Stimulated activated memory B cell treated with anti-CD40 and anti-IgM and Interleukin-4, amounts not matched to agents 10 μg/mL and 1 μg/mL and 100 μg/mL, for 72 hours (primary cell): ENCODE results near the gene MRPL4.

Source experiments
- ATAC-seq: fragments of 150-1000 bp; cut with Tn5 transposase; 2 replicates; pipeline ENCODE4 v1.10.0; 2021
- H3K27ac Mint-ChIP-seq: one replicate; pipeline ENCODE4 v1.8.0; 2022; ENCODE audit warnings: mild to moderate bottlenecking, mixed read lengths
- H3K27me3 Mint-ChIP-seq: one replicate; pipeline ENCODE4 v1.8.0; 2022; ENCODE audit warnings: mixed read lengths
- H3K36me3 Mint-ChIP-seq: one replicate; pipeline ENCODE4 v1.8.0; 2022; ENCODE audit warnings: mixed read lengths
- H3K4me1 Mint-ChIP-seq: one replicate; pipeline ENCODE4 v1.8.0; 2022; ENCODE audit warnings: mixed read lengths
- H3K4me3 Mint-ChIP-seq: one replicate; pipeline ENCODE4 v1.8.0; 2022; ENCODE audit warnings: mild to moderate bottlenecking, moderate library complexity, mixed read lengths
- H3K9me3 Mint-ChIP-seq: one replicate; pipeline ENCODE4 v1.8.0; 2022; ENCODE audit warnings: mixed read lengths

The MRPL4 gene

GRCh38 chr19:10243606-10244005 lies 8.4 kb upstream of the MRPL4 start:
- Mint-ChIP-seq H3K36me3 (no peaks in the 10 kb centered on the region), H3K27me3 (no peaks in the 10 kb centered on the region), H3K4me1 (peaks cover 67% of the 10 kb centered on the region), H3K4me3 (no peak overlapping the region), H3K9me3 (no peaks in the 10 kb centered on the region), H3K27ac (no peak overlapping the region)
- no peak for ATAC-seq

- H3K4me1 Mint-ChIP-seq, result peaks cover 58% of the 10 kb centered on the region
- no peak overlapping the region for H3K4me3 Mint-ChIP-seq
- peak overlapping the region; percentile 47 for H3K27ac Mint-ChIP-seq
- peak; percentile 89 for ATAC-seq
- H3K27me3 Mint-ChIP-seq, result no peaks in the 10 kb centered on the region
- H3K9me3 Mint-ChIP-seq, result no peaks in the 10 kb centered on the region
- H3K36me3 Mint-ChIP-seq, result no peaks in the 10 kb centered on the region
Observed at GRCh38 chr19:10245189-10245939, 6.7 kb upstream of the MRPL4 start.

- H3K4me3 Mint-ChIP-seq, result no peak overlapping the region
- peak overlapping the region; percentile 47 for H3K27ac Mint-ChIP-seq
- peaks cover 57% of the 10 kb centered on the region for H3K4me1 Mint-ChIP-seq
- ATAC-seq, result no peak
- H3K9me3 Mint-ChIP-seq, result no peaks in the 10 kb centered on the region
- H3K36me3 Mint-ChIP-seq, result no peaks in the 10 kb centered on the region
- no peaks in the 10 kb centered on the region for H3K27me3 Mint-ChIP-seq
Observed at GRCh38 chr19:10246511-10246910, 5.5 kb upstream of the MRPL4 start.

GRCh38 chr19:10252707-10253106 lies 693 bp downstream of the MRPL4 start:
- Mint-ChIP-seq H3K36me3 (peaks cover 40% of the 10 kb centered on the region), H3K27ac (peak overlapping the region; percentile 98), H3K9me3 (no peaks in the 10 kb centered on the region), H3K4me3 (peak overlapping the region; percentile 99), H3K27me3 (no peaks in the 10 kb centered on the region), H3K4me1 (peaks cover 47% of the 10 kb centered on the region)
- ATAC-seq, result no peak

- Mint-ChIP-seq H3K4me1 (peaks cover 49% of the 10 kb centered on the region), H3K9me3 (no peaks in the 10 kb centered on the region), H3K4me3 (no peak overlapping the region), H3K27me3 (no peaks in the 10 kb centered on the region), H3K36me3 (peaks cover 46% of the 10 kb centered on the region), H3K27ac (no peak overlapping the region)
- ATAC-seq, result no peak
Observed at GRCh38 chr19:10254244-10254643, 2.2 kb downstream of the MRPL4 start.

- Mint-ChIP-seq H3K4me3 (no peak overlapping the region), H3K27me3 (no peaks in the 10 kb centered on the region), H3K9me3 (no peaks in the 10 kb centered on the region), H3K27ac (no peak overlapping the region), H3K36me3 (peaks cover 46% of the 10 kb centered on the region), H3K4me1 (peaks cover 53% of the 10 kb centered on the region)
- no peak for ATAC-seq
Observed at GRCh38 chr19:10255358-10255757, 3.3 kb downstream of the MRPL4 start.

GRCh38 chr19:10256551-10256950 lies 4.5 kb downstream of the MRPL4 start:
- Mint-ChIP-seq H3K9me3 (no peaks in the 10 kb centered on the region), H3K27me3 (no peaks in the 10 kb centered on the region), H3K4me1 (peaks cover 46% of the 10 kb centered on the region), H3K4me3 (no peak overlapping the region), H3K36me3 (peaks cover 46% of the 10 kb centered on the region), H3K27ac (no peak overlapping the region)
- ATAC-seq, result no peak

GRCh38 chr19:10256970-10257615 lies 5.1 kb downstream of the MRPL4 start:
- Mint-ChIP-seq H3K9me3 (no peaks in the 10 kb centered on the region), H3K4me3 (no peak overlapping the region), H3K27me3 (no peaks in the 10 kb centered on the region), H3K36me3 (peaks cover 46% of the 10 kb centered on the region), H3K27ac (peak overlapping the region; percentile 6), H3K4me1 (peaks cover 44% of the 10 kb centered on the region)
- ATAC-seq, result no peak

- Mint-ChIP-seq H3K27me3 (no peaks in the 10 kb centered on the region), H3K27ac (no peak overlapping the region), H3K9me3 (no peaks in the 10 kb centered on the region), H3K36me3 (peaks cover 46% of the 10 kb centered on the region), H3K4me1 (peaks cover 36% of the 10 kb centered on the region), H3K4me3 (no peak overlapping the region)
- no peak for ATAC-seq
Observed at GRCh38 chr19:10258080-10258710, 6.2 kb downstream of the MRPL4 start.

- no peak overlapping the region for H3K4me3 Mint-ChIP-seq
- no peaks in the 10 kb centered on the region for H3K27me3 Mint-ChIP-seq
- H3K4me1 Mint-ChIP-seq, result peaks cover 27% of the 10 kb centered on the region
Observed at GRCh38 chr19:10259162-10259905, 7.3 kb downstream of the MRPL4 start.

GRCh38 chr19:10260141-10260584 lies 8.1 kb downstream of the MRPL4 start:
- Mint-ChIP-seq H3K4me3 (no peak overlapping the region), H3K36me3 (peaks cover 29% of the 10 kb centered on the region), H3K4me1 (peaks cover 23% of the 10 kb centered on the region), H3K27me3 (no peaks in the 10 kb centered on the region), H3K27ac (peak overlapping the region; percentile 37), H3K9me3 (no peaks in the 10 kb centered on the region)
- peak; percentile 66 for ATAC-seq

More at GRCh38 chr19:10259162-10259905, 7.3 kb downstream of the MRPL4 start:
- ATAC-seq, result peak; percentile 80
- no peaks in the 10 kb centered on the region for H3K9me3 Mint-ChIP-seq
- H3K36me3 Mint-ChIP-seq, result peaks cover 38% of the 10 kb centered on the region
- H3K27ac Mint-ChIP-seq, result no peak overlapping the region

GRCh38 chr19:10262771-10263170 lies 10.8 kb downstream of the MRPL4 start:
- Mint-ChIP-seq H3K4me1 (peaks cover 18% of the 10 kb centered on the region), H3K36me3 (peaks cover 6% of the 10 kb centered on the region), H3K27me3 (no peaks in the 10 kb centered on the region), H3K4me3 (no peak overlapping the region), H3K27ac (no peak overlapping the region), H3K9me3 (no peaks in the 10 kb centered on the region)
- no peak for ATAC-seq

GRCh38 chr19:10266706-10267105 lies 14.7 kb downstream of the MRPL4 start:
- peaks cover 27% of the 10 kb centered on the region for H3K4me1 Mint-ChIP-seq
- no peak overlapping the region for H3K27ac Mint-ChIP-seq
- no peak overlapping the region for H3K4me3 Mint-ChIP-seq
- ATAC-seq, result no peak
- H3K9me3 Mint-ChIP-seq, result no peaks in the 10 kb centered on the region
- peaks cover 3% of the 10 kb centered on the region for H3K36me3 Mint-ChIP-seq
- no peaks in the 10 kb centered on the region for H3K27me3 Mint-ChIP-seq

- Mint-ChIP-seq H3K36me3 (peaks cover 13% of the 10 kb centered on the region), H3K27me3 (no peaks in the 10 kb centered on the region), H3K4me3 (no peak overlapping the region), H3K9me3 (no peaks in the 10 kb centered on the region), H3K4me1 (peaks cover 39% of the 10 kb centered on the region), H3K27ac (peak overlapping the region; percentile 96)
- ATAC-seq, result no peak
Observed at GRCh38 chr19:10268071-10268470, 16.1 kb downstream of the MRPL4 start.
